HG02763 (cell line): ENCODE data around the gene EMC8.

Source experiments
- ATAC-seq: cut with Tn5 transposase; IDR thresholded peaks from one replicate; pipeline ENCODE4 v1.9.1; 2021; ENCODE audit warnings: mild to moderate bottlenecking, moderate library complexity; ENCODE audit not compliant: unreplicated experiment

The EMC8 gene

GRCh38 chr16:85788819-85789218, 10.5 kb downstream of the EMC8 start:
- no peak for ATAC-seq

GRCh38 chr16:85785927-85786326, 13.4 kb downstream of the EMC8 start:
- no peak for ATAC-seq

GRCh38 chr16:85784813-85785212, 14.5 kb downstream of the EMC8 start:
- ATAC-seq: no peak

- ATAC-seq: no peak
Measured at GRCh38 chr16:85783441-85783840, 15.9 kb downstream of the EMC8 start.

GRCh38 chr16:85782451-85782850, 16.9 kb downstream of the EMC8 start:
- no peak for ATAC-seq

GRCh38 chr16:85781695-85782370, 17.5 kb downstream of the EMC8 start:
- no peak for ATAC-seq

- no peak for ATAC-seq
Measured at GRCh38 chr16:85781156-85781555, 18.2 kb downstream of the EMC8 start.

- no peak for ATAC-seq
Measured at GRCh38 chr16:85780281-85780680, 19.1 kb downstream of the EMC8 start.

GRCh38 chr16:85778873-85779272, 20.5 kb downstream of the EMC8 start:
- no peak for ATAC-seq

- ATAC-seq: no peak
Measured at GRCh38 chr16:85777583-85778310, 21.6 kb downstream of the EMC8 start.

GRCh38 chr16:85774811-85775210, 24.5 kb downstream of the EMC8 start:
- ATAC-seq: no peak

GRCh38 chr16:85774136-85774535, 25.2 kb downstream of the EMC8 start:
- no peak for ATAC-seq

GRCh38 chr16:85773044-85773443, 26.3 kb downstream of the EMC8 start:
- no peak for ATAC-seq

- ATAC-seq: no peak
Measured at GRCh38 chr16:85770741-85771140, 28.6 kb downstream of the EMC8 start.

- ATAC-seq: no peak
Measured at GRCh38 chr16:85768199-85768598, 31.1 kb downstream of the EMC8 start.

GRCh38 chr16:85767531-85767930, 31.8 kb downstream of the EMC8 start:
- ATAC-seq: no peak

- no peak for ATAC-seq
Measured at GRCh38 chr16:85765767-85766166, 33.6 kb downstream of the EMC8 start.

GRCh38 chr16:85765211-85765610, 34.1 kb downstream of the EMC8 start:
- no peak for ATAC-seq

- ATAC-seq: no peak
Measured at GRCh38 chr16:85763616-85764015, 35.7 kb downstream of the EMC8 start.

- no peak for ATAC-seq
Measured at GRCh38 chr16:85762970-85763369, 36.4 kb downstream of the EMC8 start.

GRCh38 chr16:85761861-85762260, 37.5 kb downstream of the EMC8 start:
- no peak for ATAC-seq

- no peak for ATAC-seq
Measured at GRCh38 chr16:85759631-85760419, 39.5 kb downstream of the EMC8 start.
